ENCODE measurements around the gene MED20. TPM values are rescaled to one million over a fixed set of nuclear protein-coding genes. Genes with fewer than 3 reads are reported as not detected.

The MED20 gene
- total RNA-seq, 2 experiments from 2014 or later: 23.4 to 28.0 TPM

DNA sequence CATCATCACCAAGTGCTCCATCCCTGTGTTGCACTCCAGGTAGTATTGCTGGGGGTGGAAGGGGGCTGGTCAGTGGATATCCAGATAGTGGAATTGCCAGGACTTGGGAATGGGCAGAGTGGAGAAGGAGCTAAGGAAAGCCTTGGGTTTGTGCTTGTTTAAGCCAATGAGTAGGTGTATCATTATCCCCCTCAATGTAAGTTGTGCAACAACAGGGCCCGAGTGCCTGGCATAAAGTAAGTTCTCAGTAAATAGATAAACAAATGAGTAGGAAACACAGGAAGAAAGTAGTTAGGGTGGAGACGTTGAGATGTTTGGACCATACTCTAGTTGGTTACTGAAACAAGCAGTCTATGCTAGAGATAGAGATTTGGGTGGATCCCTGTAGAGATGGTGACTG is 10.9 kb upstream of the MED20 start:
- ChIA-PET POLR2A (interaction anchor here (16.7 kb wide), 1 partner anchor 114 kb away, joined by 358 read pairs; the partner anchor contains the start of gene TAF8), CTCF (interaction anchor here (3.2 to 21.4 kb wide), 2 partner anchors 10 to 114 kb away, joined by 26 to 392 read pairs; partner anchors contain the start of genes BYSL, MED20 and TAF8)
- H3K27me3 Mint-ChIP-seq: no peaks in the 10 kb centered on the region
- intact Hi-C loops (cut with micrococcal nuclease): no loop called here
- no peak overlapping the region for H3K4me3 Mint-ChIP-seq
- H3K4me1 Mint-ChIP-seq (ENCODE audit: low read depth): peaks cover 47% of the 10 kb centered on the region
- H3K27ac Mint-ChIP-seq: peak overlapping the region; percentile 68
- no peak for DNase-seq
- no peak for ATAC-seq
- TF ChIP-seq, protein P1, sequence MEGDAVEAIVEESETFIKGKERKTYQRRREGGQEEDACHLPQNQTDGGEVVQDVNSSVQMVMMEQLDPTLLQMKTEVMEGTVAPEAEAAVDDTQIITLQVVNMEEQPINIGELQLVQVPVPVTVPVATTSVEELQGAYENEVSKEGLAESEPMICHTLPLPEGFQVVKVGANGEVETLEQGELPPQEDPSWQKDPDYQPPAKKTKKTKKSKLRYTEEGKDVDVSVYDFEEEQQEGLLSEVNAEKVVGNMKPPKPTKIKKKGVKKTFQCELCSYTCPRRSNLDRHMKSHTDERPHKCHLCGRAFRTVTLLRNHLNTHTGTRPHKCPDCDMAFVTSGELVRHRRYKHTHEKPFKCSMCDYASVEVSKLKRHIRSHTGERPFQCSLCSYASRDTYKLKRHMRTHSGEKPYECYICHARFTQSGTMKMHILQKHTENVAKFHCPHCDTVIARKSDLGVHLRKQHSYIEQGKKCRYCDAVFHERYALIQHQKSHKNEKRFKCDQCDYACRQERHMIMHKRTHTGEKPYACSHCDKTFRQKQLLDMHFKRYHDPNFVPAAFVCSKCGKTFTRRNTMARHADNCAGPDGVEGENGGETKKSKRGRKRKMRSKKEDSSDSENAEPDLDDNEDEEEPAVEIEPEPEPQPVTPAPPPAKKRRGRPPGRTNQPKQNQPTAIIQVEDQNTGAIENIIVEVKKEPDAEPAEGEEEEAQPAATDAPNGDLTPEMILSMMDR (IDR thresholded peaks at IDR 0.05): no peak
- peaks cover 72% of the 10 kb centered on the region for H3K36me3 Mint-ChIP-seq (ENCODE audit: low read depth)
- no peaks in the 10 kb centered on the region for H3K9me3 Mint-ChIP-seq

DNA sequence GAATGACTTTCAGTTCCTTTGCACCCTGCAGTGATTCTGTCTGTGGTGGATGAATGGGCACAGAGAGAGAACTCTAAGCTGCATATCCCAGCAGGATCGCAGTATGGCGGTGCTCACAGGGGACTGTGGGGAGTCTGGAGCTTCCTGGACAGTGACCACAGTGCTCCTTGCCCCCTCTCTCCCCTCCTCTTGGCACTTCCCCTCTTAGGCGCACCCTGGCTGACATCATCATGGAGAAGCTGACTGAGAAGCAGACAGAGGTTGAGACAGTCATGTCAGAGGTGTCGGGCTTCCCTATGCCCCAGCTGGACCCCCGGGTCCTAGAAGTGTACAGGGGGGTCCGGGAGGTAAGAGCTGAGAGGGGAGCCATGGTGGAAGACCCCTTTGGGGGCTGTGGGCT is 9.0 kb upstream of the MED20 start:
- Mint-ChIP-seq H3K27ac (peak overlapping the region; percentile 42), H3K9me3 (no peaks in the 10 kb centered on the region), H3K4me3 (no peak overlapping the region), H3K27me3 (no peaks in the 10 kb centered on the region), H3K36me3 (ENCODE audit: low read depth) (peaks cover 59% of the 10 kb centered on the region), H3K4me1 (ENCODE audit: low read depth) (peaks cover 37% of the 10 kb centered on the region)
- ChIA-PET POLR2A (interaction anchor here (1.4 to 16.7 kb wide), 3 partner anchors 9 to 116 kb away, joined by 7 to 358 read pairs (median 8); partner anchors contain the start of genes BYSL, MED20 and TAF8), CTCF (interaction anchor here (1.0 to 21.4 kb wide), 3 partner anchors 8 to 143 kb away, joined by 3 to 392 read pairs (median 26); partner anchors contain the start of genes BYSL, MED20, TAF8 and TOMM6)
- intact Hi-C loops (cut with micrococcal nuclease): loop anchor here (10.0 kb wide), 2 partner anchors 145 to 285 kb away; partner anchors contain the start of genes MRPS10, PRICKLE4 and TOMM6
- no peak for ATAC-seq
- TF ChIP-seq, protein P1 (IDR thresholded peaks at IDR 0.05): no peak
- DNase-seq: no peak

DNA sequence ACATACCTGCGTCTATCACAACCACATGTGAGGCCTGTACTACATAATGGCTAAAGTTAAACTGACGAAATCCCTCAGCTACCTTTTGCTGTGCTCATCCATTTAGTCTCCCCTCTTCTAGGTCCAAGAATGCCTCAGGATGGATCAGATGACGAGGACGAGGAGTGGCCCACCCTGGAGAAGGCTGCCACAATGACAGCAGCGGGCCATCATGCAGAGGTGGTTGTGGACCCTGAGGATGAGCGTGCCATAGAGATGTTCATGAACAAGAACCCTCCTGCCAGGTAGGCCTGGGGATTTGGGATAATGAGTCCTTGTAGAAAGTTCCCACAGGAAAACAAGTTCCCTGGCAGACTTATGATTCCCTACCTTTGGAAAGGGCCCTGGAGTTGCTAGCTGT is 6.3 kb upstream of the MED20 start:
- POLR2A ChIA-PET: interaction anchor here (1.2 to 16.7 kb wide), 3 partner anchors 10 to 119 kb away, joined by 3 to 358 read pairs (median 58); partner anchors contain the start of gene TAF8
- Mint-ChIP-seq H3K27me3 (no peaks in the 10 kb centered on the region), H3K27ac (peak overlapping the region; percentile 64), H3K4me3 (no peak overlapping the region), H3K4me1 (ENCODE audit: low read depth) (peaks cover 46% of the 10 kb centered on the region), H3K36me3 (ENCODE audit: low read depth) (peaks cover 66% of the 10 kb centered on the region), H3K9me3 (no peaks in the 10 kb centered on the region)
- CTCF ChIA-PET: interaction anchor here (0.7 to 21.4 kb wide), 5 partner anchors 8 to 119 kb away, joined by 3 to 392 read pairs (median 4); partner anchors contain the start of gene TAF8
- intact Hi-C loops (cut with micrococcal nuclease): loop anchor here (10.0 kb wide), 2 partner anchors 142 to 288 kb away; partner anchors contain the start of genes MRPS10, PRICKLE4 and TOMM6
- ATAC-seq (no peak), DNase-seq (no peak)
- TF ChIP-seq, protein P1 (IDR thresholded peaks at IDR 0.05): no peak

DNA sequence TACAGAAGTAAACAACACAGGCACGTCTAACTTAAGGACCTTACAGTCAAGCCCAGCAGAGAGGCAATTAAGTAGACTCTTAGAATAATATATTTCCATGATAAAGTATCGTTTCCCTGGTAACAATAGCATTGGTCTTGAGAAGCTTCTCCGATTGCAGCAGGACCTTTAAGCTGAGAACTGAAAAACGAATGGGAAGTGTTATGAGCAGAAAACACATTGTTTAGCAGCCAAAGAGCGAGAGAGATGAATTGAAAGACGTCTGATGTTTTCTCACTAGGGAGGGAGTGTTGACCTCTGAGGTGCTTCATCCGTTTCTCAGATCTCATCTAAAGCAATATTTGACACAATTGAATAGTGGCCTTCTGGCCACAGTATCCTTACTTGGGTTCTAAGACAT is 1.2 kb upstream of the MED20 start:
- Mint-ChIP-seq H3K27me3 (no peaks in the 10 kb centered on the region), H3K9me3 (no peaks in the 10 kb centered on the region), H3K4me1 (ENCODE audit: low read depth) (peaks cover 50% of the 10 kb centered on the region), H3K27ac (peak overlapping the region; percentile 99), H3K4me3 (peak overlapping the region; percentile 93), H3K36me3 (ENCODE audit: low read depth) (peaks cover 39% of the 10 kb centered on the region)
- intact Hi-C loops (cut with micrococcal nuclease): loop anchor here (5.0 to 10.0 kb wide), 3 partner anchors 120 to 293 kb away; partner anchors contain the start of genes MRPS10, PRICKLE4 and TOMM6
- no peak for ATAC-seq
- TF ChIP-seq, protein P1 (IDR thresholded peaks at IDR 0.05): no peak
- CTCF ChIA-PET: interaction anchor here (0.8 to 6.0 kb wide), 10 partner anchors 8 to 135 kb away, joined by 3 to 119 read pairs (median 20); partner anchors contain the start of genes CCND3, TAF8 and TOMM6
- DNase-seq: no peak
- POLR2A ChIA-PET: interaction anchor here (0.8 to 3.7 kb wide), 12 partner anchors 9 to 135 kb away, joined by 3 to 22 read pairs (median 8); partner anchors contain the start of genes TAF8, TOMM6 and USP49

DNA sequence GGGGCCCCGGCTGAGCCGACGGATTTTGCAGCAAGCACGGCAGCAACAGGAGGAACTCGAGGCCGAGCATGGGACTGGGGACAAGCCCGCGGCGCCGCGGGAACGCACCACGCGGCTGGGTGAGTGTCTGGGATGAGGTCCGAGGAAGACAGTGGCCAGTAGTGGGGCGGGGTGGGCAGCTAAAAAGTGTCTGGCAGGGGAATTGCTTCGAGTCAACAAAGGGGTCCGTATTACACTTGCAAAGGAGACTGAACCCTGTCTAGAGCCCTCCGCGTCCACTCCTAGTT is 716 bp upstream of the MED20 start:
- TF ChIP-seq, protein P1 (IDR thresholded peaks at IDR 0.05): no peak
- intact Hi-C loops (cut with micrococcal nuclease): loop anchor here (5.0 to 10.0 kb wide), 3 partner anchors 121 to 293 kb away; partner anchors contain the start of genes MRPS10, PRICKLE4 and TOMM6
- ChIA-PET CTCF (interaction anchor here (0.8 to 6.0 kb wide), 26 partner anchors 9 to 293 kb away, joined by 3 to 119 read pairs (median 6); partner anchors contain the start of genes CCND3, TAF8, TOMM6 and USP49), POLR2A (interaction anchor here (0.7 to 3.7 kb wide), 16 partner anchors 8 to 137 kb away, joined by 3 to 22 read pairs (median 8); partner anchors contain the start of genes CCND3, TAF8, TOMM6 and USP49)
- Mint-ChIP-seq H3K9me3 (no peaks in the 10 kb centered on the region), H3K4me3 (peak overlapping the region; percentile 93), H3K36me3 (ENCODE audit: low read depth) (peaks cover 38% of the 10 kb centered on the region), H3K4me1 (ENCODE audit: low read depth) (peaks cover 48% of the 10 kb centered on the region), H3K27ac (peak overlapping the region; percentile 99), H3K27me3 (no peaks in the 10 kb centered on the region)
- DNase-seq (peak; percentile 20), ATAC-seq (no peak)
